Sigmoid colon (tissue), 4 donors: ENCODE results near the gene CLTRN.

Experiments used
- POLR2A ChIP-seq, 2 donors: fragments of 450-650 bp; IDR thresholded peaks; one replicate each; pipeline ENCODE4 v1.6.1; 2016; ENCODE audit warnings: antibody characterized with exemption in 2 of 2, mild to moderate bottlenecking in 2 of 2, moderate library complexity in 2 of 2
- POLR2AphosphoS5 ChIP-seq, 4 donors: sonication (generic); formaldehyde crosslinking; IDR thresholded peaks; one replicate each; pipeline ENCODE4 v1.6.1; 2017; ENCODE audit warnings: antibody characterized with exemption in 4 of 4
- TF ChIP-seq, protein P1 (sequence below), 4 experiments: fragments of 450-650 bp in 3 of 4; fragments of 200-600 bp in 1 of 4; IDR thresholded peaks; one replicate each; pipeline ENCODE4 v1.5.1; 2016 to 2019; ENCODE audit warnings: antibody characterized with exemption in 4 of 4, mild to moderate bottlenecking in 3 of 4, moderate library complexity in 2 of 4

- TF ChIP-seq POLR2A (IDR thresholded peaks at IDR 0.05) (no peak), POLR2AphosphoS5 (IDR thresholded peaks at IDR 0.05) (no peak)
- TF ChIP-seq, protein P1, sequence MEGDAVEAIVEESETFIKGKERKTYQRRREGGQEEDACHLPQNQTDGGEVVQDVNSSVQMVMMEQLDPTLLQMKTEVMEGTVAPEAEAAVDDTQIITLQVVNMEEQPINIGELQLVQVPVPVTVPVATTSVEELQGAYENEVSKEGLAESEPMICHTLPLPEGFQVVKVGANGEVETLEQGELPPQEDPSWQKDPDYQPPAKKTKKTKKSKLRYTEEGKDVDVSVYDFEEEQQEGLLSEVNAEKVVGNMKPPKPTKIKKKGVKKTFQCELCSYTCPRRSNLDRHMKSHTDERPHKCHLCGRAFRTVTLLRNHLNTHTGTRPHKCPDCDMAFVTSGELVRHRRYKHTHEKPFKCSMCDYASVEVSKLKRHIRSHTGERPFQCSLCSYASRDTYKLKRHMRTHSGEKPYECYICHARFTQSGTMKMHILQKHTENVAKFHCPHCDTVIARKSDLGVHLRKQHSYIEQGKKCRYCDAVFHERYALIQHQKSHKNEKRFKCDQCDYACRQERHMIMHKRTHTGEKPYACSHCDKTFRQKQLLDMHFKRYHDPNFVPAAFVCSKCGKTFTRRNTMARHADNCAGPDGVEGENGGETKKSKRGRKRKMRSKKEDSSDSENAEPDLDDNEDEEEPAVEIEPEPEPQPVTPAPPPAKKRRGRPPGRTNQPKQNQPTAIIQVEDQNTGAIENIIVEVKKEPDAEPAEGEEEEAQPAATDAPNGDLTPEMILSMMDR (IDR thresholded peaks at IDR 0.05) = no peak
Measured at GRCh38 chrX:15600745-15601144, 63.9 kb downstream of the CLTRN start, which contains the start of gene ACE2.
